OCI-LY3 (cell line): ENCODE data around the gene MED13L.
A peak's percentile ranks its signal among the peaks of the same experiment; 100 is the strongest.

Source experiments
- H2AFZ ChIP-seq: fragments of 200-600, 300-600 bp; shearing (Covaris generic); 2 replicates; pipeline ENCODE4 v1.6.0; 2014; ENCODE audit warnings: antibody characterized with exemption, low read depth, low read length
- H3K27ac ChIP-seq: fragments of 200-600, 300-600 bp; sonication (generic); 2 replicates; pipeline ENCODE4 v1.5.1; 2014; ENCODE audit warnings: mild to moderate bottlenecking, low read length, moderate library complexity, mixed read lengths
- H3K27me3 ChIP-seq: fragments of 200-600, 300-600 bp; sonication (generic); 2 replicates; pipeline ENCODE4 v1.6.1; 2014; ENCODE audit warnings: low read depth, low read length, mixed read lengths
- H3K36me3 ChIP-seq: fragments of 200-600, 300-600 bp; sonication (generic); replicated peaks from 2 replicates; pipeline ENCODE3; 2014; ENCODE audit warnings: low read depth, low read length, mixed read lengths
- H3K4me1 ChIP-seq: fragments of 300-600, 200-600 bp; sonication (generic); 2 replicates; pipeline ENCODE4 v1.6.1; 2014; ENCODE audit warnings: low read length, mixed read lengths
- H3K4me2 ChIP-seq: fragments of 200-600, 300-600 bp; sonication (generic); 2 replicates; pipeline ENCODE4 v1.6.1; 2014; ENCODE audit warnings: low read length, mixed read lengths
- H3K4me3 ChIP-seq: fragments of 300-600, 200-600 bp; sonication (generic); 2 replicates; pipeline ENCODE4 v1.5.1; 2014; ENCODE audit warnings: antibody characterized with exemption, mild to moderate bottlenecking, low read length, moderate library complexity
- H3K79me2 ChIP-seq: fragments of 300-600, 200-600 bp; shearing (Covaris generic); 2 replicates; pipeline ENCODE4 v1.6.1; 2014; ENCODE audit warnings: mild to moderate bottlenecking, low read length, mixed read lengths
- H3K9ac ChIP-seq: fragments of 300-600, 200-600 bp; shearing (Covaris generic); 2 replicates; pipeline ENCODE4 v1.6.0; 2014; ENCODE audit warnings: mild to moderate bottlenecking, low read length, moderate library complexity
- H3K9me3 ChIP-seq: fragments of 200-600, 300-600 bp; shearing (Covaris generic); 2 replicates; pipeline ENCODE4 v1.6.1; 2014; ENCODE audit warnings: low read length, mixed read lengths; ENCODE audit not compliant: insufficient read depth
- H4K20me1 ChIP-seq: fragments of 200-600, 300-600 bp; sonication (generic); 2 replicates; pipeline ENCODE4 v1.6.1; 2016; ENCODE audit warnings: low read length, mixed read lengths; ENCODE audit not compliant: insufficient read depth
- EZH2phosphoT487 ChIP-seq: fragments of 200-600 bp; shearing (Covaris generic); IDR thresholded peaks from 2 replicates; pipeline ENCODE4 v1.6.1; 2018; ENCODE audit warnings: antibody characterized with exemption, mixed run types, low read depth
- TF ChIP-seq, protein P1 (sequence below): fragments of 200-600, 300-600 bp; sonication (generic); IDR thresholded peaks from 2 replicates; pipeline ENCODE4 v1.5.1; 2014; ENCODE audit warnings: antibody characterized with exemption, low read length, low read depth

The MED13L gene

GRCh38 chr12:115916910-115917668, 360.4 kb downstream of the MED13L start:
- H3K27me3 ChIP-seq: peaks cover 5% of the 10 kb centered on the region; the same call in 1 of the 2 replicates
- no peaks in the 10 kb centered on the region for H3K9me3 ChIP-seq
- H3K27ac ChIP-seq: no peak overlapping the region
- H3K36me3 ChIP-seq: no peaks in the 10 kb centered on the region
- 0 out of 2 replicates have a peak, but pooled peaks cover 3% of the 10 kb centered on the region for H3K4me1 ChIP-seq
- no peak overlapping the region for H3K4me3 ChIP-seq
- H4K20me1 ChIP-seq: no peaks in the 10 kb centered on the region
- TF ChIP-seq EZH2phosphoT487: no peak
- TF ChIP-seq, protein P1, sequence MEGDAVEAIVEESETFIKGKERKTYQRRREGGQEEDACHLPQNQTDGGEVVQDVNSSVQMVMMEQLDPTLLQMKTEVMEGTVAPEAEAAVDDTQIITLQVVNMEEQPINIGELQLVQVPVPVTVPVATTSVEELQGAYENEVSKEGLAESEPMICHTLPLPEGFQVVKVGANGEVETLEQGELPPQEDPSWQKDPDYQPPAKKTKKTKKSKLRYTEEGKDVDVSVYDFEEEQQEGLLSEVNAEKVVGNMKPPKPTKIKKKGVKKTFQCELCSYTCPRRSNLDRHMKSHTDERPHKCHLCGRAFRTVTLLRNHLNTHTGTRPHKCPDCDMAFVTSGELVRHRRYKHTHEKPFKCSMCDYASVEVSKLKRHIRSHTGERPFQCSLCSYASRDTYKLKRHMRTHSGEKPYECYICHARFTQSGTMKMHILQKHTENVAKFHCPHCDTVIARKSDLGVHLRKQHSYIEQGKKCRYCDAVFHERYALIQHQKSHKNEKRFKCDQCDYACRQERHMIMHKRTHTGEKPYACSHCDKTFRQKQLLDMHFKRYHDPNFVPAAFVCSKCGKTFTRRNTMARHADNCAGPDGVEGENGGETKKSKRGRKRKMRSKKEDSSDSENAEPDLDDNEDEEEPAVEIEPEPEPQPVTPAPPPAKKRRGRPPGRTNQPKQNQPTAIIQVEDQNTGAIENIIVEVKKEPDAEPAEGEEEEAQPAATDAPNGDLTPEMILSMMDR: peak; percentile 78
- H3K79me2 ChIP-seq: no peaks in the 10 kb centered on the region
- H2AFZ ChIP-seq: no peak overlapping the region
- H3K9ac ChIP-seq: no peak overlapping the region
- H3K4me2 ChIP-seq: peak overlapping the region; percentile 56

- TF ChIP-seq EZH2phosphoT487: no peak
- no peaks in the 10 kb centered on the region for H3K27me3 ChIP-seq
- H3K4me1 ChIP-seq: 0 out of 2 replicates have a peak, but pooled peaks cover 3% of the 10 kb centered on the region
- no peaks in the 10 kb centered on the region for H4K20me1 ChIP-seq
- H2AFZ ChIP-seq: no peak overlapping the region
- H3K9me3 ChIP-seq: no peaks in the 10 kb centered on the region
- no peak overlapping the region for H3K27ac ChIP-seq
- H3K9ac ChIP-seq: no peak overlapping the region
- no peak overlapping the region for H3K4me2 ChIP-seq
- H3K36me3 ChIP-seq: no peaks in the 10 kb centered on the region
- no peak overlapping the region for H3K4me3 ChIP-seq
- no peaks in the 10 kb centered on the region for H3K79me2 ChIP-seq
These were observed 363.4 kb downstream of the MED13L start for GRCh38 chr12:115914122-115914521.

DNA sequence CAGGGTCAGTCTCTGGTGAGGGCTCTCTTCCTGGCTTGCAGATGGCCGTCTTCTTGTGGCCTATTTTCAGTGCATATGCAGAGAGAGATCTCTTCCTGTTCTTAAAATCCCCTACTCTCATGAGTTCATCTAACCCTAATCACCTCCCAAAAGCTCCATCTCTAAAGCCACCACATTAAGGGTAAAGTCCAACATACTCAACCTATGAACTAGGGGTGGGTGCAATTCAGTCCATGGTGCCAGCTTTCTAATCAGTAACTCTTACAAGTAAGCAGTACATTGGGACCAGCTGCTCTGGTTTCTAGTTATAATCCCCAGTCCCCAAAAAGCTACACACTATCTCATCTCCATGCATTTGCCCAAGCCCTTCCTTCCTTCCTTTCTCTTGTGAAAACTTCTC, 365.1 kb downstream of the MED13L start:
- Histone ChIP-seq H3K9ac (no peak overlapping the region), H3K4me1 (no peaks in the 10 kb centered on the region), H3K27me3 (peaks cover 4% of the 10 kb centered on the region; the same call in 1 of the 2 replicates), H4K20me1 (no peaks in the 10 kb centered on the region), H3K4me3 (no peak overlapping the region), H3K27ac (no peak overlapping the region), H3K79me2 (no peaks in the 10 kb centered on the region), H3K4me2 (no peak overlapping the region), H2AFZ (no peak overlapping the region), H3K36me3 (no peaks in the 10 kb centered on the region), H3K9me3 (no peaks in the 10 kb centered on the region)
- TF ChIP-seq, protein P1: no peak
- TF ChIP-seq EZH2phosphoT487: no peak

DNA sequence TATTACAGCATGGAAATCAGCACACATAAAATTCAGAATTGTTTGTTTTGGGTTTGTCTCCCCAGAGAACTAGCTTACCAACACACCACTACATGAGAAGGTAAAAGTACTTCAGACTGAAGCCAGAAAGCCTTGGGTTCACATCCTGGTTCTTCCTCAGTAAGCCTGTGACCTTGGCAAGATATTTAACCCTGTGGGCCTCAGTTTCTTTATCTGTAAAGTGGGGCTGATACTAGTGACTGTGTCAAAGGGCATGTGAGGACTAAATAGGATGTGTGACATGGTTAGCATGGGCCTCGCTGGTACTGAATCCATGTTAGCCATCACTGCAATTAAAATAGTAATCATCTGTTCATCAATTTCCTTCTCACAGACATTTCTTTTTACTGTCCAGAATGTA, 366.1 kb downstream of the MED13L start:
- H3K27ac ChIP-seq: no peak overlapping the region
- no peaks in the 10 kb centered on the region for H3K36me3 ChIP-seq
- no peaks in the 10 kb centered on the region for H3K9me3 ChIP-seq
- H3K4me3 ChIP-seq: no peak overlapping the region
- H2AFZ ChIP-seq: no peak overlapping the region
- TF ChIP-seq, protein P1: no peak
- no peak for TF ChIP-seq EZH2phosphoT487
- H3K9ac ChIP-seq: no peak overlapping the region
- H3K4me1 ChIP-seq: no peaks in the 10 kb centered on the region
- peaks cover 4% of the 10 kb centered on the region; the same call in 1 of the 2 replicates for H3K27me3 ChIP-seq
- no peak overlapping the region for H3K4me2 ChIP-seq
- no peaks in the 10 kb centered on the region for H4K20me1 ChIP-seq
- H3K79me2 ChIP-seq: no peaks in the 10 kb centered on the region
